ENCODE measurements around the gene EHD1. TPM values are rescaled to one million over a fixed set of nuclear protein-coding genes. Genes with fewer than 3 reads are reported as not detected.

EHD1 gene
- total RNA-seq (2014; rRNA removed; shearing (Covaris generic)) (101 and 107 TPM in 2 replicates), total RNA-seq (2022) (153 and 177 TPM in 2 replicates), Bru-seq, nascent RNA (percentile 71 among the genes with signal in this experiment), BruChase-seq, experiment 1, labeled RNA remaining after a 6-hour chase (percentile 77 among the genes with signal in this experiment), BruChase-seq, experiment 2, labeled RNA remaining after a 2-hour chase (percentile 82 among the genes with signal in this experiment)
- long read RNA-seq, full-length matches to known transcripts: 44 of 82 reads
- long read RNA-seq, partial matches to known transcripts: 8 of 82 reads
- long read RNA-seq, other reads (novel, unspliced or antisense): 30 of 82 reads

GRCh38 chr11:64878494-64879243 lies at the start of gene EHD1:
Gene EHD1, minus strand, starts transcription at chr11:64878621. Its CDS starts 157 bp downstream, at chr11:64878464.
- POLR2A ChIA-PET: interaction anchor here (0.7 to 8.8 kb wide), 4 partner anchors 9 to 28 kb away, joined by 3 to 115 read pairs (median 47); no protein-coding TSS in a partner anchor
- H3K4me1 ChIP-seq (ENCODE audit: insufficient read depth, low read length, poor library complexity, severe bottlenecking): peaks cover 76% of the 10 kb centered on the region
- peaks cover 31% of the 10 kb centered on the region; the same call in 1 of the 2 replicates for H4K20me1 ChIP-seq (ENCODE audit: insufficient read depth, low read length)
- H3K4me2 ChIP-seq (ENCODE audit: low read length): peak within 1 kb of the TSS; percentile 97
- CTCF ChIA-PET (ENCODE audit: unreplicated experiment): interaction anchor here (0.7 to 1.8 kb wide), 2 partner anchors 9 to 30 kb away, joined by 3 to 7 read pairs; no protein-coding TSS in a partner anchor
- H3K27ac ChIP-seq (ENCODE audit: low read depth, low read length, poor library complexity, severe bottlenecking): peak within 1 kb of the TSS; percentile 97
- DNase-seq (ENCODE audit: low spot score): peak; percentile 100
- H3K9me2 ChIP-seq (ENCODE audit: insufficient read depth, low read length): no peaks in the 10 kb centered on the region
- TSS peak; percentile 86 for BruUV-seq (replicated peaks)
- TF ChIP-seq EZH2phosphoT487 (IDR thresholded peaks at IDR 0.05; ENCODE audit: borderline replicate concordance, low read depth, low read length): no peak
- TF ChIP-seq CTCF (conservative IDR thresholded peaks at IDR 0.05; ENCODE audit: low read length): peak; percentile 72
- peak within 1 kb of the TSS; percentile 89 for H3K4me3 ChIP-seq (ENCODE audit: low read depth, low read length, poor library complexity, severe bottlenecking)
- H3K9me3 ChIP-seq (ENCODE audit: low read length): no peaks in the 10 kb centered on the region
- peaks cover 53% of the 10 kb centered on the region for H3K79me2 ChIP-seq (ENCODE audit: insufficient read depth, low read depth, low read length)
- intact Hi-C loops (cut with micrococcal nuclease; ENCODE audit: unreplicated experiment): loop anchor here (5.0 kb wide), 1 partner anchor 136 kb away; the partner anchor contains the start of gene RASGRP2
- peaks cover 30% of the 10 kb centered on the region for H3K36me3 ChIP-seq (ENCODE audit: insufficient read depth, low read length)
- no peak within 1 kb of the TSS for H2AFZ ChIP-seq (ENCODE audit: low read length)

DNA sequence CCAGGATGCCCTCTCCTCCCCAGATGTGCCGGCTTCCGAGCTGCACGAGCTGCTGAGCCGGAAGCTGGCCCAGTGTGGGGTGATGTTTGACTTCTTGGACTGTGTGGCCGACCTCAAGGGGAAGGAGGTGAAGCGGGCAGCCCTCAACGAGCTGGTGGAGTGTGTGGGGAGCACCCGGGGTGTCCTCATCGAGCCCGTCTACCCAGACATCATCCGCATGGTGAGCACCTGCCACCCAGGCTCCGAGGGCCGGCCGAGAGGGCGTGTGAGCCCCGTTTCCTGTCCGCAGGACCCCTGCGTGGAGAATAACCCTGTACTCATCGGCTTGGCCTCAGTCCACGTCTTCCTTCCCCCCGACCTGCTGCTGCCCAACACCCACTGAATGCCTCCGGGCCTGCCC lies 48.3 kb upstream of the EHD1 start:
- Histone ChIP-seq H2AFZ (ENCODE audit: low read length) (no peak overlapping the region), H3K4me3 (ENCODE audit: low read depth, low read length, poor library complexity, severe bottlenecking) (no peak overlapping the region), H4K20me1 (ENCODE audit: insufficient read depth, low read length) (no peaks in the 10 kb centered on the region), H3K79me2 (ENCODE audit: insufficient read depth, low read depth, low read length) (no peaks in the 10 kb centered on the region; the same call in 1 of the 2 replicates), H3K9me2 (ENCODE audit: insufficient read depth, low read length) (no peaks in the 10 kb centered on the region), H3K36me3 (ENCODE audit: insufficient read depth, low read length) (peaks cover 11% of the 10 kb centered on the region; the same call in 1 of the 2 replicates), H3K27ac (ENCODE audit: low read depth, low read length, poor library complexity, severe bottlenecking) (no peak overlapping the region), H3K4me2 (ENCODE audit: low read length) (no peak overlapping the region), H3K4me1 (ENCODE audit: insufficient read depth, low read length, poor library complexity, severe bottlenecking) (peaks cover 18% of the 10 kb centered on the region), H3K9me3 (ENCODE audit: low read length) (no peaks in the 10 kb centered on the region)
- CTCF ChIA-PET (ENCODE audit: unreplicated experiment): interaction anchor here (1.1 kb wide), 1 partner anchor 8 kb away, joined by 3 read pairs; no protein-coding TSS in a partner anchor
- POLR2A ChIA-PET: interaction anchor here (0.6 kb wide), 1 partner anchor 84 kb away, joined by 3 read pairs; no protein-coding TSS in a partner anchor
- TF ChIP-seq EZH2phosphoT487 (IDR thresholded peaks at IDR 0.05; ENCODE audit: borderline replicate concordance, low read depth, low read length) (no peak), CTCF (conservative IDR thresholded peaks at IDR 0.05; ENCODE audit: low read length) (no peak)
- intact Hi-C loops (cut with micrococcal nuclease; ENCODE audit: unreplicated experiment): no loop called here
- no TSS peak for BruUV-seq (replicated peaks)
- no peak for DNase-seq (ENCODE audit: low spot score)

Data from OCI-LY7 (cell line).